H1 (cell line): ENCODE results near the gene TAS2R42. TPM values are rescaled to one million over a fixed set of nuclear protein-coding genes. Genes with fewer than 3 reads are reported as not detected.

ENCODE experiments used
- CTCF ChIA-PET: fragments of 300-600 bp; sonication (Branson Sonifier 250); formaldehyde crosslinking; loops from one replicate; lab custom pipeline; 2021; ENCODE audit not compliant: partially characterized antibody; lab: Charles Lee
- POLR2A ChIA-PET: fragments of 300-600 bp; sonication (Branson Sonifier 250); formaldehyde crosslinking; loops from one replicate; lab custom pipeline; 2021; ENCODE audit warnings: inconsistent platforms; ENCODE audit not compliant: partially characterized antibody; lab: Charles Lee
- DNase-seq, 2 experiments: peaks; one replicate each; pipeline versions ENCODE4 v3.0.0 to v3.0.0-alpha.2; 2010 to 2022; ENCODE audit warnings: low spot score in 2 of 2, low read depth in 1 of 2, mixed read lengths in 1 of 2
- FAIRE-seq: peaks from 2 replicates; lab custom pipeline; 2011; peaks lifted over from hg19 to GRCh38; lab: Jason Lieb, UNC
- H2AFZ ChIP-seq: 2 replicates; pipeline ENCODE4 v1.8.1; 2012; ENCODE audit warnings: low read length, inconsistent platforms
- H2AK5ac ChIP-seq: 2 replicates; pipeline ENCODE4 v1.6.1; 2013; ENCODE audit warnings: low read depth, low read length
- H2BK120ac ChIP-seq: replicated peaks from 2 replicates; pipeline ENCODE3; 2013; ENCODE audit warnings: low read depth, low read length, inconsistent platforms
- H2BK12ac ChIP-seq: 2 replicates; pipeline ENCODE4 v1.6.1; 2013; ENCODE audit warnings: low read depth, low read length
- H2BK15ac ChIP-seq: 2 replicates; pipeline ENCODE4 v1.6.1; 2013; ENCODE audit warnings: low read length
- H2BK20ac ChIP-seq: 2 replicates; pipeline ENCODE4 v1.6.1; 2013; ENCODE audit warnings: low read length
- H2BK5ac ChIP-seq: 2 replicates; pipeline ENCODE4 v1.6.1; 2013; ENCODE audit warnings: low read depth, low read length
- H3K14ac ChIP-seq: 2 replicates; pipeline ENCODE4 v1.6.1; 2013; ENCODE audit warnings: inconsistent platforms; ENCODE audit not compliant: insufficient read length
- H3K18ac ChIP-seq: 2 replicates; pipeline ENCODE4 v1.6.1; 2013; ENCODE audit warnings: low read length; ENCODE audit errors: extremely low read depth
- H3K23ac ChIP-seq: 2 replicates; pipeline ENCODE4 v1.6.1; 2013; ENCODE audit warnings: inconsistent platforms; ENCODE audit not compliant: insufficient read length
- H3K23me2 ChIP-seq: 2 replicates; pipeline ENCODE4 v1.6.1; 2013; ENCODE audit warnings: low read depth, low read length
- H3K27ac ChIP-seq: 2 replicates; pipeline ENCODE4 v1.6.1; 2011; ENCODE audit warnings: low read depth, low read length, inconsistent platforms
- H3K27me3 ChIP-seq, 4 experiments: replicated peaks in 1 of 4; 1 replicate in 1 of 4; 2 replicates in 3 of 4; pipeline versions ENCODE4 v1.6.1 to v1.8.1; 2011 to 2013; ENCODE audit warnings: low read length in 3 of 4, mild to moderate bottlenecking in 3 of 4, inconsistent platforms in 2 of 4, mixed read lengths in 2 of 4, moderate library complexity in 1 of 4; ENCODE audit not compliant: control insufficient read depth in 3 of 4, insufficient read depth in 3 of 4; ENCODE audit errors: extremely low read depth in 1 of 4
- H3K36me3 ChIP-seq, 4 experiments: 2 replicates each; pipeline versions ENCODE4 v1.6.1 to v1.8.1; 2011 to 2013; ENCODE audit warnings: mild to moderate bottlenecking in 4 of 4, low read length in 3 of 4, moderate library complexity in 2 of 4, control low read depth in 1 of 4, inconsistent platforms in 1 of 4; ENCODE audit not compliant: insufficient read depth in 4 of 4, control insufficient read depth in 2 of 4
- H3K4ac ChIP-seq: replicated peaks from 2 replicates; pipeline ENCODE3; 2013; ENCODE audit warnings: low read length, low read depth, mixed read lengths, inconsistent platforms; ENCODE audit not compliant: insufficient read length
- H3K4me1 ChIP-seq, 4 experiments: replicated peaks in 1 of 4; 1 replicate in 1 of 4; 2 replicates in 3 of 4; pipeline versions ENCODE4 v1.6.1 to v1.8.1; 2011 to 2013; ENCODE audit warnings: low read length in 3 of 4, inconsistent platforms in 2 of 4, mixed read lengths in 1 of 4; ENCODE audit not compliant: insufficient read depth in 4 of 4, control insufficient read depth in 3 of 4
- H3K4me2 ChIP-seq, 2 experiments: 2 replicates each; pipeline versions ENCODE4 v1.6.1 to v1.8.1; 2011 to 2013; ENCODE audit warnings: low read depth in 2 of 2, low read length in 2 of 2, control low read depth in 1 of 2, inconsistent platforms in 1 of 2, mild to moderate bottlenecking in 1 of 2; ENCODE audit not compliant: insufficient read depth in 1 of 2
- H3K4me3 ChIP-seq, 4 experiments: fragments of 200-600, 300-600 bp in 1 of 4; sonication (generic), shearing (Covaris generic), sonication (Bioruptor Twin) in 1 of 4; 2 replicates each; pipeline versions ENCODE4 v1.5.1 to v1.8.1; 2011 to 2016; ENCODE audit warnings: low read length in 4 of 4, low read depth in 3 of 4, control low read depth in 2 of 4, inconsistent platforms in 2 of 4, mild to moderate bottlenecking in 2 of 4, mixed read lengths in 1 of 4, moderate library complexity in 1 of 4; ENCODE audit not compliant: insufficient read depth in 2 of 4; ENCODE audit errors: extremely low read depth in 1 of 4
- H3K56ac ChIP-seq: replicated peaks from 2 replicates; pipeline ENCODE3; 2013; ENCODE audit warnings: low read depth, mild to moderate bottlenecking, mixed read lengths, low read length, inconsistent platforms; ENCODE audit not compliant: insufficient read length
- H3K79me1 ChIP-seq: 2 replicates; pipeline ENCODE4 v1.6.1; 2013; ENCODE audit warnings: low read depth, low read length, control low read depth
- H3K79me2 ChIP-seq, 2 experiments: 2 replicates each; pipeline versions ENCODE4 v1.6.1 to v1.8.1; 2012 to 2013; ENCODE audit warnings: low read length in 2 of 2, mild to moderate bottlenecking in 2 of 2, inconsistent platforms in 1 of 2; ENCODE audit not compliant: insufficient read depth in 2 of 2, control insufficient read depth in 1 of 2
- H3K9ac ChIP-seq, 4 experiments: replicated peaks in 1 of 4; 1 replicate in 1 of 4; 2 replicates in 3 of 4; pipeline versions ENCODE4 v1.6.1 to v1.8.1; 2011 to 2013; ENCODE audit warnings: low read depth in 3 of 4, low read length in 3 of 4, control low read depth in 2 of 4, mild to moderate bottlenecking in 2 of 4, moderate library complexity in 2 of 4, inconsistent platforms in 1 of 4; ENCODE audit errors: extremely low read depth in 1 of 4
- H3K9me3 ChIP-seq, 2 experiments: 2 replicates each; pipeline versions ENCODE4 v1.6.1 to v1.8.1; 2012 to 2013; ENCODE audit warnings: mild to moderate bottlenecking in 2 of 2, moderate library complexity in 2 of 2, control low read depth in 1 of 2, inconsistent platforms in 1 of 2, low read depth in 1 of 2, low read length in 1 of 2, mixed read lengths in 1 of 2; ENCODE audit not compliant: insufficient read depth in 2 of 2
- H4K20me1 ChIP-seq, 2 experiments: replicated peaks in 1 of 2; 2 replicates each; pipeline versions ENCODE3 to v1.8.1; 2011 to 2013; ENCODE audit warnings: inconsistent platforms in 2 of 2, low read length in 2 of 2, mild to moderate bottlenecking in 1 of 2; ENCODE audit not compliant: insufficient read depth in 2 of 2, control insufficient read depth in 1 of 2
- H4K5ac ChIP-seq: 2 replicates; pipeline ENCODE4 v1.6.1; 2013; ENCODE audit warnings: low read length, low read depth, mixed read lengths, inconsistent platforms; ENCODE audit not compliant: insufficient read length
- H4K8ac ChIP-seq: 2 replicates; pipeline ENCODE4 v1.8.0; 2013; ENCODE audit warnings: mild to moderate bottlenecking, moderate library complexity, low read length, inconsistent platforms; ENCODE audit not compliant: insufficient read depth; ENCODE audit errors: extremely low read depth
- H4K91ac ChIP-seq: replicated peaks from 2 replicates; pipeline ENCODE3; 2013; ENCODE audit warnings: low read length, mixed read lengths, inconsistent platforms; ENCODE audit not compliant: insufficient read length
- ASH2L ChIP-seq: fragments of 200-600, 300-600 bp; sonication (generic); IDR thresholded peaks from one replicate; pipeline ENCODE4 v1.7.1; 2017; ENCODE audit warnings: low read length
- CEBPB ChIP-seq: IDR thresholded peaks from 2 replicates; pipeline ENCODE4 v1.6.1; 2012; ENCODE audit warnings: low read depth, low read length
- E2F6 ChIP-seq: IDR thresholded peaks from 2 replicates; pipeline ENCODE4 v1.6.1; 2012; ENCODE audit warnings: inconsistent platforms
- MAFK ChIP-seq: IDR thresholded peaks from 2 replicates; pipeline ENCODE4 v1.6.1; 2012; ENCODE audit warnings: low read depth, mild to moderate bottlenecking, improper control_type of control experiment, low read length
- RFX5 ChIP-seq: IDR thresholded peaks from 2 replicates; pipeline ENCODE4 v1.6.1; 2011; ENCODE audit warnings: low read depth, low read length, improper control_type of control experiment, borderline replicate concordance
- RXRA ChIP-seq: IDR thresholded peaks from 2 replicates; pipeline ENCODE4 v1.6.1; 2011; ENCODE audit warnings: low read depth, mild to moderate bottlenecking, low read length, moderate library complexity; ENCODE audit not compliant: insufficient read depth
- SP2 ChIP-seq: IDR thresholded peaks from 2 replicates; pipeline ENCODE4 v1.6.1; 2012; ENCODE audit warnings: mild to moderate bottlenecking, low read length, inconsistent platforms
- TAF1 ChIP-seq: IDR thresholded peaks from 2 replicates; pipeline ENCODE4 v1.6.1; 2011; ENCODE audit warnings: mild to moderate bottlenecking, low read depth, low read length
- WGBS, 2 experiments: shearing (Covaris generic) in 1 of 2; methylation state at CpG; one replicate each; pipeline versions ENCODE4 v1.1.6 to v1.1.7; 2013 to 2015; ENCODE audit warnings: low lambda C conversion rate in 2 of 2, mixed read lengths in 2 of 2, inconsistent platforms in 1 of 2, low coverage in 1 of 2, missing lambda C conversion rate in 1 of 2; ENCODE audit not compliant: insufficient replicate concordance in 2 of 2, insufficient coverage in 1 of 2, insufficient read length in 1 of 2; ENCODE audit errors: extremely low coverage in 1 of 2, missing lambda C conversion rate in 1 of 2; 5-methylcytosine and 5-hydroxymethylcytosine counted together
- polyA plus RNA-seq, 7 experiments: library from polyadenylated mRNA; depleted of rRNA in 3 of 7; stranded (reverse) in 5 of 7; unstranded in 2 of 7; fragments of >200 nt in 5 of 7; fragments of 200-250 nt in 2 of 7; gene quantifications; 1 replicate in 5 of 7; 2 replicates in 1 of 7; 4 replicates in 1 of 7; pipeline versions ENCODE4 v1.2.1 to v1.2.3, GENCODE V29; 2011 to 2013; ENCODE audit warnings: missing spikeins in 2 of 7, mixed read lengths in 2 of 7
- total RNA-seq: library from RNA; stranded (reverse); fragmentation: NEBNext Ultra II Directional; extraction: Animal tissue kit (Norgen Biotek cat#: 25700); gene quantifications from 2 replicates; pipeline ENCODE4 v1.2.1, GENCODE V29; 2021
- TF ChIP-seq, protein P1 (sequence below): IDR thresholded peaks from 2 replicates; pipeline ENCODE4 v1.6.1; 2011; ENCODE audit warnings: low read depth, mild to moderate bottlenecking, low read length; ENCODE audit not compliant: insufficient read depth

Gene TAS2R42
- total and polyA plus RNA-seq, 2 of the 8 experiments (the other 6 are each of a cell fraction or from before 2014, with no cell fraction given): not detected

DNA sequence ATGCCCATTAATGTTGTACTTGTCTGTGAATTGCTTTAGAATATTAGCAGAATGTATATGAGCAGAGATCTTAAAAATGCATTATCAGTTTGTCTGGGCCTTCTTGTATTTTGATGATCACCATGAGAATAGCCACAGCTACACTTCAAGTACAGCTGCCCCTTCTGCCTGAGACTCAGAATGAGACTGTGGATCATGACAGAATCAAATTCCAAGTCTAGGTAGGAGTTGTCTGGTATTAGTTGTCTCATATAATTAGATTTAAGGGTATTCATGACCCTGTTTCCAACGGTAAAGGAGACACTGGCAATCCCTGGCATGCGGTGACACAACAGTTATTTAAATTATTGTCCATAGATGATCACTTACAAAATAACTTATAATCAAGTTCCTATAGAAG, 34.0 kb downstream of the TAS2R42 start:
- no peak overlapping the region for H3K56ac ChIP-seq
- H3K4me3 ChIP-seq: no peak overlapping the region
- no peak overlapping the region for H3K9ac ChIP-seq
- no peak overlapping the region for H2BK12ac ChIP-seq
- no peak overlapping the region for H3K4me2 ChIP-seq
- no peak overlapping the region for H3K18ac ChIP-seq
- no peak overlapping the region for H4K5ac ChIP-seq
- no peaks in the 10 kb centered on the region for H4K20me1 ChIP-seq
- no peak overlapping the region for H2AK5ac ChIP-seq
- H3K23me2 ChIP-seq: no peaks in the 10 kb centered on the region
- no peak for DNase-seq
- peaks cover 0 to 7% (median 3%) of the 10 kb centered on the region in 4 experiments; a peak in 3 of 8 replicates for H3K36me3 ChIP-seq
- H2AFZ ChIP-seq: no peak overlapping the region
- H3K79me2 ChIP-seq: peaks cover 0 to 63% of the 10 kb centered on the region in 2 experiments; a peak in 2 of 4 replicates
- H2BK120ac ChIP-seq: no peak overlapping the region
- H3K27ac ChIP-seq: no peak overlapping the region
- POLR2A ChIA-PET: interaction anchor here (0.5 to 1.0 kb wide), 2 partner anchors 19 to 96 kb away, joined by 3 to 4 read pairs; no protein-coding TSS in a partner anchor
- no peaks in the 10 kb centered on the region; the same call in 1 of the 2 replicates for H3K79me1 ChIP-seq
- no peaks in the 10 kb centered on the region for H3K27me3 ChIP-seq
- H2BK5ac ChIP-seq: no peak overlapping the region
- CTCF ChIA-PET: no interaction called here
- H3K4me1 ChIP-seq: peaks cover 0 to 2% (median 0%) of the 10 kb centered on the region in 4 experiments; a peak in 1 of 7 replicates
- H3K14ac ChIP-seq: no peak overlapping the region
- FAIRE-seq: no peak
- H3K23ac ChIP-seq: no peak overlapping the region
- H2BK15ac ChIP-seq: no peak overlapping the region
- no peak overlapping the region for H4K91ac ChIP-seq
- H2BK20ac ChIP-seq: no peak overlapping the region
- WGBS, 2 experiments: 89% methylated on average over 2 of the region's 2 CpGs; no CpG with 5 or more reads in 1 of the 2 experiments
- H3K9me3 ChIP-seq: no peaks in the 10 kb centered on the region
- H3K4ac ChIP-seq: no peak overlapping the region
- H4K8ac ChIP-seq: no peak overlapping the region
- TF ChIP-seq, protein P1, sequence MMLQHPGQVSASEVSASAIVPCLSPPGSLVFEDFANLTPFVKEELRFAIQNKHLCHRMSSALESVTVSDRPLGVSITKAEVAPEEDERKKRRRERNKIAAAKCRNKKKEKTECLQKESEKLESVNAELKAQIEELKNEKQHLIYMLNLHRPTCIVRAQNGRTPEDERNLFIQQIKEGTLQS: no peak
- TF ChIP-seq SP2 (no peak), ASH2L (no peak), RFX5 (no peak), TAF1 (no peak), E2F6 (no peak), CEBPB (no peak), RXRA (no peak), MAFK (no peak)
